ENCODE data around the gene CDHR3. TPM values are rescaled to one million over a fixed set of nuclear protein-coding genes. Genes with fewer than 3 reads are reported as not detected.

CDHR3 gene, protein sequence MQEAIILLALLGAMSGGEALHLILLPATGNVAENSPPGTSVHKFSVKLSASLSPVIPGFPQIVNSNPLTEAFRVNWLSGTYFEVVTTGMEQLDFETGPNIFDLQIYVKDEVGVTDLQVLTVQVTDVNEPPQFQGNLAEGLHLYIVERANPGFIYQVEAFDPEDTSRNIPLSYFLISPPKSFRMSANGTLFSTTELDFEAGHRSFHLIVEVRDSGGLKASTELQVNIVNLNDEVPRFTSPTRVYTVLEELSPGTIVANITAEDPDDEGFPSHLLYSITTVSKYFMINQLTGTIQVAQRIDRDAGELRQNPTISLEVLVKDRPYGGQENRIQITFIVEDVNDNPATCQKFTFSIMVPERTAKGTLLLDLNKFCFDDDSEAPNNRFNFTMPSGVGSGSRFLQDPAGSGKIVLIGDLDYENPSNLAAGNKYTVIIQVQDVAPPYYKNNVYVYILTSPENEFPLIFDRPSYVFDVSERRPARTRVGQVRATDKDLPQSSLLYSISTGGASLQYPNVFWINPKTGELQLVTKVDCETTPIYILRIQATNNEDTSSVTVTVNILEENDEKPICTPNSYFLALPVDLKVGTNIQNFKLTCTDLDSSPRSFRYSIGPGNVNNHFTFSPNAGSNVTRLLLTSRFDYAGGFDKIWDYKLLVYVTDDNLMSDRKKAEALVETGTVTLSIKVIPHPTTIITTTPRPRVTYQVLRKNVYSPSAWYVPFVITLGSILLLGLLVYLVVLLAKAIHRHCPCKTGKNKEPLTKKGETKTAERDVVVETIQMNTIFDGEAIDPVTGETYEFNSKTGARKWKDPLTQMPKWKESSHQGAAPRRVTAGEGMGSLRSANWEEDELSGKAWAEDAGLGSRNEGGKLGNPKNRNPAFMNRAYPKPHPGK
- polyA plus RNA-seq (ENCODE audit: insufficient read depth in 1 of 5, insufficient read length in 5 of 5, low replicate concordance in 1 of 5) = 10 to 100 TPM; 14.5 to 45.3 (median 33.8) TPM
- long read RNA-seq, donor 1, partial matches to known transcripts = 24 of 122 reads
- long read RNA-seq, donor 1, other reads (novel, unspliced or antisense) = 95 of 122 reads
- long read RNA-seq, donor 2 = 0 reads
- long read RNA-seq, donor 3, partial matches to known transcripts = 0 of 1 reads
- long read RNA-seq, donor 3, other reads (novel, unspliced or antisense) = 0 of 1 reads
- long read RNA-seq, donor 4, partial matches to known transcripts = 0 of 1 reads
- long read RNA-seq, donor 4, other reads (novel, unspliced or antisense) = 0 of 1 reads
- long read RNA-seq, donor 5, partial matches to known transcripts = 0 of 1 reads
- long read RNA-seq, donor 5, other reads (novel, unspliced or antisense) = 0 of 1 reads
- long read RNA-seq, donor 6, partial matches to known transcripts = 0 of 1 reads
- long read RNA-seq, donor 6, other reads (novel, unspliced or antisense) = 0 of 1 reads
- long read RNA-seq, donor 7 = 0 reads
- long read RNA-seq, donor 8 = 0 reads

DNA sequence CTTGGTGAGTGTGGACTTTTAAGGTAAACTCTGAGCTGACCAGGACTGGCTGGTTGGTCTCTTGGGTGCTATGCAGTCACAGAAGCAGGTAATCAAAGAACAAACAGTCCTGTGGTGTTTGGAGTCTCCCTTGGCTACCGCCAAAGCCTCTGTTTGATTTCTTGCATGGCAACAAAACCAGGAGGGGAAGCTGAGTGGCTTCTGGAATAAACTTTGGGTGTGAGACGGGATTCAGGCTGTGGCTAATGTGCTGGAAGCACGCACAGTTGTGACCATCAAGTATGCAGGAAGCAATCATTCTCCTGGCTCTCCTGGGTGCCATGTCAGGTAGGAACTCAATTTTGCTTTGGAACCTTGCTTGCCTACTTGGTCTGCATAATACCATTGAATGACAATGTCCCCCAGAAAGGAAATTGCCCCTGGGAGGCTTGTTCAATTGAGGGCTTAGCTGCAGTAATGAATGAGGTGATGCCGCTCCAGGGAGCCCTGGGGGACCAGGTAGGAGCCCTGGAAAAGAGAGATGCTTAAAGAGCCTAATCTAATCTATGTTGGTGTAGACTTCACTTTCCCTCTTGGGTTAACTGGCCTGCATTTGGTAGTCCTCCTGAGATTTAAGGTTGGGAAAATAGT is at the start of gene CDHR3:
CDHR3 (plus strand) TSS at position 227 of the 630 bp plus-strand sequence; CDS start at position 282, 55 bp downstream.
- no peak for DNase-seq

DNA sequence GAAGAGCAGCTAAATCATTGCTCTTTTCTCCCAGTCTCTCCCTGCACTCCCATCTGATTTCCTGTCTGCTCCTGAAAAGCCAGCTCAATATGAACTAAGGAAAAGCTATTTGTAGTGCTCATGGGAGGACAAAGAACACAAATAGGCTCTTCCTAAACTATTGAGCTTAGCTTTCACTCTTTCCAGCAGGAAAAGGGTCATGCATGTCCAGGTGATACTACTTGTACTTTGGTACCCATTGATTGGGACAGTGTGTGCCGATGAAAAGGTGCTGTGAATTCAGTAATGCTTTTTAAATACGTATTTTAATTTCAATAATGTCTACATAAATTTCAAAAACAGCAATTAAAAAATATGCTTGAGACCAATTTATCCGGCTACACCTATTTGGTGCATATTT is 49.1 kb upstream of the CDHR3 start:
- no peak for DNase-seq

DNA sequence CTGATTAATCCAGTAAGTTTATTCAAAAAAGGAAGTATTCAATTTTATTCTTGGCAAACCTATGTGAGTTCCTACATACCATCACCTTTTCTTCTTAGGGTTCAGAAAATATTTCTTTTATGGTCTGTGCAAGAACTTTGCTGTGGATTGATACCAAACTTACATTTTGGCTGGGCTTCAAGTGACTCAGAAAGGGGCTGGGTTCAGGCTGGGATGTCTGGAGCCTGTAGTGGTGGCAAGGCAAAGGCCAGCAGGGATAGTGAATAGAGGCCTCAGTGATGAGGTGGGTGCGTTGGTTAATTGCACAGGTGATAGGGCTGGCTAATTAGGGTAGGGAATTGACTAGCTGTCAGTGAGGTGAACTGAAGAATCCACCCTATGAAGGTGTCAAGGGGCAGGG is 46.5 kb upstream of the CDHR3 start:
- no peak for DNase-seq

DNA sequence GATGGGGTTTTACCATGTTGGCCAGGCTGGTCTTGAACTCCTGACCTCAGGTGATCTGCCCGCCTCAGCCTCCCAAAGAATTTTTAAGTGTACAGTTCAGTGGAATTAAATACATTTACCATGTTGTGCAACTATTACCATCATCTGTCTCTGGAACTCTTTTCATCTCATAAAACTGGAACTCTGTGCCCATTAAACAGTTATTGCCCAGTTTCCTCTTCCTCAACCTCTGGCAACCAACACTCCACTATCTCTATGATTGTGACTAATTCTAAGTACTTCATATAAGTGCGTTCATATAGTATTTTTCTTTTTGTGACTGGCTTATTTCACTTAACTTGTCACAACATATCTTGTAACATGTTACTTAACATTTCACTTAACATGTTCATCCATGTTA is 45.4 kb upstream of the CDHR3 start:
- no peak for DNase-seq

DNA sequence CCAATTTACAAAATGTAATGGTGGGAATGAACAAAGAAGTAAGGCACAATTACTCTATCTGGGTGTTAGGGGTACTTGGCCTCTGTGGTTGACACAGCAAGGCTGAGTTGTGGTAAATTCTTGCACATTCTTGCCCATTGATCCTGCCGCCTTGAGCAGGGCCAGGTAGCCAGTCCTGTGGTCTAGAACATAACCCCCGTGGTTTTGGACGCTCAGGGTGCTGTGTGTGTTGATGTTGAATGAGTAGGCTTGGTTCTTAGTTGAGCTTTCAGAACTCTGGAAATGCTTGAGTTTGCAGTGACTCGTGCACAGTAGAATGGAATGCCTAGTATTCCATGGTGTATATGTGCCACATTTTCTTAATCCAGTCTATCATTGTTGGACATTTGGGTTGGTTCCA is 42.3 kb upstream of the CDHR3 start:
- no peak for DNase-seq

DNA sequence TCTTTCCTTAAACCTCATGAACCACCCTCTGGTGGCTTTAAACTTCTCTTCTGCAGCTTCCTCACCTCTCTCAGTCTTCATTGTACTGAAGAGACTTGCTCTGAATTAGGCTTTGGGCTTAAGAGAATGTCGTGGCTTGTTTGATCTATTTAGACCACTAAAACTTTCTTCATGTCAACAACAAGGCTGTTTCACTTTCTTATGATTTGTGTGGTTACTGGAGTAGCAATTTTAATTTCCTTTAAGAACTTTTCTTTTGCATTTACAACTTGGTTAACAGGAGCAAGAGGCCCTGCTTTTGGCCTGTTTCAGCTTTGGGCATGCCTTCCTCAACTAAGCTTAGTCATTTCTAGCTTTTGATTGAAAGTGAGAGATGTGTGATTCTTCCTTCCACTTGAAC is 38.1 kb upstream of the CDHR3 start:
- DNase-seq = no peak

DNA sequence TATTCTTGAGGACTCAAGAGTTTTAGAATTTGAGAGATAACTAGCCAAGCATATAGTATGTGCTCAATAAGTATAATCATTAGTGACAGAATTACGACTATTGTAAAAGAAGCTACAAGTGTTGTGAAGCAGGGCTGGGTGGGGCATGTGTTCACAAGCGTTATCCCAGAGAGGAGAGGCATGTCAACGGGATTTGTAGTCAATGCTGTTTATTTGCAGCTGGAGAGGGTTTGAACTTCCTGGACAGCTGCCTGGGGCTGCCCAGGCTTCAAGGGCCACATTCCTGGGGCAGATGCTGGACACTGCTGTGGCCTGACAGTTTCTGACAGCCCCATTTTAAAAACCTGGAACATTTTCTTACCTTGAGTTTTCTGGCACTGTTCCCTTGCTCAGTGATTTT is 36.9 kb upstream of the CDHR3 start:
- DNase-seq = no peak

DNA sequence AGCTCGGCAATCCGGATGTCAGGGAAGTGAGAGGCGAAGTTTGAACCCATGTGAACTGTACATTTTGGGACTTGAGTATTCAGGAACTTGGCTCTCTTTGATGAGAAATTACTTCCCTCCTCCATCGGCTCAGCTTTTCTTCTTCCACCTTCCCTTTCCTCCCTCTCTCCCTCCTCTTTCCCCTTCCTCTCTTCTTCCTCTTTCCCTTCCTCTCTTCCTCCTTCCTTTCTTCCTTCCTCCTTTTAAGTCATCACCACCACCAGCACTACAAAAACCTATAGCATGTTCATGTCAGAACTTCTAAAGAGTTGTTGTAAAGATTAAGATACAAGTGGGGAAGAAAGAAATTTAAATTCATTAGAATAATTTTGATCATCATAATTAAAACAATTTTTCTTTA is 31.9 kb upstream of the CDHR3 start:
- no peak for DNase-seq

DNA sequence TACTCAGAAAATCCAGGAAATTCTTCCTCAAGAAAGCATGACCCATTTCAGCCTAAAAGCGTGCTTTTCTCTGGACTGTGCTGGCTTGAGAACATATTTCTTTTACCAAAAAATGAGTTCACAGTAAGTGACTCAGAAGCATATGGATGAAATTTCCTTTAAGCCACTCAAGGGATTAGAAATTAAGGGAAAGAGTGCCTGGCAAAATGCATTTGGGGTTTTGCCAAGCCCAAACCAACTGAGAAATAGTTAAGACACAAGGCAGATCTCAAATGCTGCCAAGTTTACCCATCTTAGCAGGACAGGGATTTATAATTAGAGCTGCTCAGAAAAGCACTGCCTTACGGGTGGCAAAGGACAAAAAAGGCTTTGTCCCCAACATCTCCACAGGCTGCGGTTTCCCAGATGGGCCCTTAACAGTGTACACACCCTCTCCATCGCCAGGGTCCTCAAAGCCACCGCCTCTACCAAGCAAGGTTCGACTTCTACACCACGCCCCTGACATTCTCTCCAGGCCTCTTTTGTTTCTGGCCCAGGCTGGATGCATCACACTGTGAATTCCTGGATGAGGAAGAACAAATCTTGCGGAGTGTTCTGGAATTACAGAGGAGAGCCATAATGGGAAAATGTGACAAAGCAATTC is 30.1 kb upstream of the CDHR3 start:
- no peak for DNase-seq

DNA sequence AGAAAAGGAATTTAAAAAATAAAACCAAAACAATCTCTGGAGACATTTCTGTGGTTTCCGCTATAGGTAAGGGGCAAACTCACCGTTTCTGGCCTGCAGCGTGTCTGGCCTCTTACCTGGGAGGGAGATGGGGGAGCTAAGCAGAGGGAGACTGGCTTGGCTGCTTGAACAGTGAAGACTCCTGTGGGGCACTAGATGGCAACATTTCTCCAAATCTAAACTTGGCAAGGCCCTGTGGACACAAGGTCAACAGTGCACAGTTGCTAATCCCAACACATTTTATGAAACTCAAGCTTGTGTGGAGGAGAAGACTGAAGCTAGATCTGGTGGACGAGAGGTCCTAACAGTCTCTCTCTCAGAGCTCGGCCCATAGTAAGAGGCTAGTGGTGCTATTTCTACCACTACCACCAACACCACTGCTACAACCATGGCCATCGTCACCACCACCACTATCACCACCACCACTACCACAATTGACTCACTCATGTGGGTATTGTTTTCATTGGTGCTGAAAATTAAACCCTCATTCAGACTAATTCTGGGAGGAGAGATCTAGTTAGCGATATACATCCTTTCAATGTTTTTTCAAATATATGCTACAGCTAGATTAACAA is 28.4 kb upstream of the CDHR3 start:
- peak; percentile 55 to 60 for DNase-seq

DNA sequence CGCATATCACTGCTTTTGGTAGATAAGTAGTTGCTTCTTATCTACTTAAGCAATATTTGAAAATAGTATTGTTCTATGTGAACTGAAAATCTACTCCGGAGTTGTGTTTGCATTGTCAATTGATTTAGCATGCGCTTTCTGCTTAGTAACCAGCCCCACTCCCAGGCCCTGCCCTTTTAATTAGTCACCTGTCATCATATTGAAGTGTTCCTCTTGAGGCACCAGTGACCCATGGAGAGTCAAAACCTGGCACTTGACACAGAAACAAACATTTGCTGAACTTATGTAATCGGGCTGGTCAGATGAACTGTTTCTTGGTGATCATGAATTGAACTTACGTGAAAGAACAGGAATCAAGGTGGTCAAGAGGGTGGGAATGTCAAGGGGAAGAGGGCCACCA is 27.8 kb upstream of the CDHR3 start:
- no peak for DNase-seq

DNA sequence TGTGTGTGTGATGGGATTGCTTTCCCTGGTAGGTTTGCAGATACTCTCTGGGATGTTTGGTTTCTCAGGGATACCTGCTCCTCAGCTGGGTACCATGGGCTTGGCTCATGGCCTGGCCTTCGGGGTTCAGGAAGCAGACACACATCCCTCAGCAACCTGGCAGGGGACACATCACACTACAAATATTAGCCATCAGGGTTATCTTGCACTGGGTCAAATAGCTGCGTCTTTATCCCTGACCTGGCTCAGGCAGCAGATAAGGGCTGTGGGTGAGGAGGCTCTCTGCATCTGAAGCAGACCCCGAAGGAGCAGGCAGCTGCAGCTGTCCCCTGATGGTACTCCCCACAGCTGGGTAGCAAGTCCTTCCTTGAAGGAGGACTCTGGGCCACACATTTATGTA is 25.7 kb upstream of the CDHR3 start:
- DNase-seq = no peak

DNA sequence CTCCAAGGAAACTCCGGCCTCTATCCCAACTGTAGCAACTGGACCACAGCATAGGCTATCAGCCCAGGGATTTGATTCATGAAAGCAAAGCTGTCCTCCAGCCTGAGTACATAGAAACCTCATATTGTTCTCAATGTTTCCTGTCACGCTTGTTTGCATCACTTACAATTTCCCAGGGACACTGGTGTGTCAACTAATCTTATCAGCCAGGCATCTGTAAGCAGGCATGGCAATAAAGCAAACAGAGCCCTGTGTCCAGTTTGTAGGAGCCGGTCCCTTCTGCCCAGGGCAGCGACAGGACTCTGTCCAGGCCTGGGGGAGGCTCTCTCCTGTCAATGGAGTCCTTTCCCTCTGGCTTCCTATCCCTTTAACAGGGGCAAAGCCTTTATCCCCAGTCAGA is 23.0 kb upstream of the CDHR3 start:
- no peak for DNase-seq

DNA sequence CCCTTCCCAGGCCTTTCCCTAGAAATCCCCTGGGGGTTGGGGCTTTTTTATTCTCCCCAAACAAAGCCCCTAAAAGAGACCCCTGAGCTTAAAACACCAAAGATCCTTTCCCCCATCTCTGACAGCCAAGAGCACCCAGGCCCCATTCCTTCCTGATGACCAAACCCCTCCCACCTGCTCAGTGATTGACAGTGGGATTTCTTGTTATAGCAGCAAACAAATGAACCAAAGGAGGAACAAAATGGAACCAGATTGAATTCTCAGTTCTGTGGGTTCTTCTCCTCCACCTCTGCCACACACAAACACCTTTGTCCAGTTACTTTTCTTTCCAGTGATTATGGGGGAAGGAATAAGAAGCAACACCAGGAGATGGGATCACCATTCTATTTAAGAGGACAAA is 21.5 kb upstream of the CDHR3 start:
- DNase-seq = no peak

DNA sequence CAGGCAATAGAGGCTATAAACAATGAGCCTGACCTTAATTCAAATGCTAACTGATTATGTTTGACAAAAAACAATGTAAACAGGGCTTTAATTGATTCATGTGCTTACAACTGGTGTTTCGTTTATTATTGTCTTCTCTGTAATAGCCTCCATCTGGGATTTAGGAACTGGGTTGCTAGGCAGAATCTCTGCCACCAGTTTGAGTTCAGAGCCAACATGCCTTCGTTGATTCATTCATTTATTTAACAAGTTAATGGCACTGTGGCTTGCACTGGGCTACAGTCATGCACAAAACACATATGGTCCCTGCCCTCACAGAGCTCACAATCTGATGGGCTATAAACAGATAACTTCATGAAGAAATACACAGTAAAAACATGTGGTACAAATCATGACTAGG is 19.6 kb upstream of the CDHR3 start:
- DNase-seq = no peak

DNA sequence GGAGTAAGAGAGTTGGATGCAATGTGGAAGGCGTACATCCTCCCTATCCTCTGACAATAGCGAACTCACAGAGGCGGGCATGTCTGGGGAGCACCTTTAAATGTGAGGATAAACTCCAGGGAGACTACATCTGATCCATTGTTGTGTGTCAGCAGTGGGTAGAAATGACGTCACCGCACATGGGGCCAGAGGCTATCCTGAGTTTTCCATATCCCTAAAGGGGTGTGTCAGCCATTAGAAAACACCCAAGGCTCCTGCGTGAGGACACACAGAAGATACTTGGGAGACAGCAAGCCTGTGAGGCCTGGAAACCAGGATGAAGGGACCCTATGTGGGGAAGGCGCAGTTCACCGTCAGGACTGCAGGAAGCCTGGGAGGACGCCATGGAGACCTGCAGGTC is 17.2 kb upstream of the CDHR3 start:
- DNase-seq = no peak

DNA sequence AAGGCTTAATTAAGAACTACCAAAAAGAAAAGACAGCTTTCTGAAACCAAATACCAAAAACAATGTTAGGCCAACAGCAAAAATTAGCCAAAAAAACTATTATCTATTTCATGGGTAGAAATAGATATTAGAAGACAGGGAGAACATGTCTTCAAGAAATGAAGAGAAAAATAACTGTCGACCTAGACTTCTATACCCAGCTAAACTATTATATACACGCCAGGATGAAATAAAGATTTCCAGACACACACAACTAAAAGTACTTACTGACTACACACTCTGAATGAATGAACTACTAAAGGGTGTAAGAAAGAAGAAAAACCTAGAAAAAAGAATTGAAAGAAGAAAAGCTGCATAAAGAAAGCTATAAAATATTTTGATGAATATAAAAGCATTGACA is 11.5 kb upstream of the CDHR3 start:
- no peak for DNase-seq

DNA sequence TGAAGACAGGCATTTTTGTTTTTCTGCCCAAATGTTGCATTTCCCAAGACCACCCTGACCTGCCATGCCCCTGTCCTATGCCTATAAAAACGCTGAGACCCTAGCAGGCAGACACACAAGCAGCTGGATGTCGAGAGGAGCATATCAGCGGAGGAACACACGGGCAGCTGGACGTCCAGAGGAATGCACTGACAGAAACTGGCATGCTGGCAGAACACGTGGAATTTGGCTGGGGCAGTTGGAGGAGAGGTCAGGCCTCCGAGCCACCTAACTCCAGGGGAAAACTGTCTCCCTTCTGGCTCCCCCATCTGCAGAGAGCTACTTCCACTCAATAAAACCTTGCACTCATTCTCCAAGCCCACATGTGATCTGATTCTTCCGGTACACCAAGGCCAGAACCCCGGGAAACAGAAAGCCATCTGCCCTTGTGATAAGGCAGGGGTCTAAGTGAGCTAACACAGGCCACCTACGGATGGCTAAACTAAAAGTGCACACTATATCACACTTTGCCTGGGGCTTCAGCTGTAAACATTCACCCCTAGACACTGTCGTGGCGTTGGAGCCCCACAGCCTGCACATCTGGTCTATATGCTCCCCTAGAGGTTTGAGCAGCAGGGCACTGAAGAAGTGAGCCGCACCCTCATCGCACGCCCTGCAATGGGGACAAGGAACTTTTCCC is 10.0 kb upstream of the CDHR3 start:
- no peak for DNase-seq

DNA sequence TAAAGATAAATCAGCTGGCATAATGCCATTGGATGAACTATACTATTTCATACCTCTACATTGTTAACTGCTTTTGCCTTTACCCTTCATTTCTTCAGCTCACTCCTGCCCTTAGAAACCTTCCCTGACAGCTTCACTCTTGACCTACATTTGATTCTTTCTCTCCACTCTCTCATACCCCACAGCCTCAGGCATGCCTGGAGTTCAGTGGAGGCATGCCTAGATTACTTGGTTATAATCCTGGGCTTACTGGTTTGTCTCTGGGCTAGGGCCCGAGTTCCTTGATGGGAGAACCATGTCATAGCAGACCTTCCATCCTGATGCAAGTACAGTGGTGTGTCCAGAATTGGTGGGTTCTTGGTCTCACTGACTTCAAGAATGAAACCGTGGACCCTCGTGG is 8.4 kb upstream of the CDHR3 start:
- DNase-seq = no peak

All from right lung (tissue), 10 donors.